Kidney epithelial cell (primary cell): ENCODE measurements around the gene NRSN2. TPM values are rescaled to one million over a fixed set of nuclear protein-coding genes. Genes with fewer than 3 reads are reported as not detected.

Experiments used
- DNase-seq: peaks from one replicate; pipeline ENCODE4 v3.0.0-alpha.2; 2010; ENCODE audit warnings: low read depth
- H3K27me3 ChIP-seq: 2 replicates; pipeline ENCODE4 v1.6.0; 2011; ENCODE audit warnings: low read length; ENCODE audit not compliant: control insufficient read depth, insufficient read depth
- H3K36me3 ChIP-seq: 2 replicates; pipeline ENCODE4 v1.5.1; 2011; ENCODE audit warnings: low read length; ENCODE audit not compliant: control insufficient read depth, insufficient read depth
- H3K4me3 ChIP-seq: 2 replicates; pipeline ENCODE4 v1.5.1; 2011; ENCODE audit warnings: low read depth, mild to moderate bottlenecking, control low read depth, low read length
- total RNA-seq: library from RNA; depleted of rRNA; stranded (reverse); fragments of >200 nt; gene quantifications from 2 replicates; pipeline ENCODE4 v1.2.3, GENCODE V29; 2015
- TF ChIP-seq, protein P1 (sequence below): IDR thresholded peaks from 2 replicates; pipeline ENCODE4 v1.5.1; 2011; ENCODE audit warnings: mild to moderate bottlenecking, moderate library complexity, low read length, control low read depth, inconsistent platforms; ENCODE audit not compliant: insufficient read depth, poor library complexity, severe bottlenecking

The NRSN2 gene
- total RNA-seq, 1 donor from 2014 or later = 36.9 TPM

DNA sequence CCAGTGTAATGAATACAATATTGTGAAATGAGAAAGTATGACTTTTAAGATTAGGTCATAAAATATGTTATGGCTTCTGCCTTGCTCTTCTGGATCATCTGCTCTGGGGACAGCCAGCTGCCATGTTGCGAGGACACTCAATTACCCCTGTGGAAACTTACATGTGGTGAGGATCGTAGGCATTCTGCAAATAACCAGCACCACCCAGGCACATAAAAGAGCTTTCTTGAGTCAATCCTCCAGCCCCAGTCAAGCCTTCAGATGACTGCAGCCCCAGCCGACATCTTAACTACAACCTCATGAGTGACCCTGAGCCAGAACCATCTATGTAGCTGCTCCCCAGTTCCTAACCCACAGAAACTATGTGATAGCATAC is 56.7 kb downstream of the NRSN2 start:
- Histone ChIP-seq H3K36me3 (peaks cover 1% of the 10 kb centered on the region), H3K27me3 (no peaks in the 10 kb centered on the region), H3K4me3 (no peak overlapping the region)
- DNase-seq = no peak
- TF ChIP-seq, protein P1, sequence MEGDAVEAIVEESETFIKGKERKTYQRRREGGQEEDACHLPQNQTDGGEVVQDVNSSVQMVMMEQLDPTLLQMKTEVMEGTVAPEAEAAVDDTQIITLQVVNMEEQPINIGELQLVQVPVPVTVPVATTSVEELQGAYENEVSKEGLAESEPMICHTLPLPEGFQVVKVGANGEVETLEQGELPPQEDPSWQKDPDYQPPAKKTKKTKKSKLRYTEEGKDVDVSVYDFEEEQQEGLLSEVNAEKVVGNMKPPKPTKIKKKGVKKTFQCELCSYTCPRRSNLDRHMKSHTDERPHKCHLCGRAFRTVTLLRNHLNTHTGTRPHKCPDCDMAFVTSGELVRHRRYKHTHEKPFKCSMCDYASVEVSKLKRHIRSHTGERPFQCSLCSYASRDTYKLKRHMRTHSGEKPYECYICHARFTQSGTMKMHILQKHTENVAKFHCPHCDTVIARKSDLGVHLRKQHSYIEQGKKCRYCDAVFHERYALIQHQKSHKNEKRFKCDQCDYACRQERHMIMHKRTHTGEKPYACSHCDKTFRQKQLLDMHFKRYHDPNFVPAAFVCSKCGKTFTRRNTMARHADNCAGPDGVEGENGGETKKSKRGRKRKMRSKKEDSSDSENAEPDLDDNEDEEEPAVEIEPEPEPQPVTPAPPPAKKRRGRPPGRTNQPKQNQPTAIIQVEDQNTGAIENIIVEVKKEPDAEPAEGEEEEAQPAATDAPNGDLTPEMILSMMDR = no peak

DNA sequence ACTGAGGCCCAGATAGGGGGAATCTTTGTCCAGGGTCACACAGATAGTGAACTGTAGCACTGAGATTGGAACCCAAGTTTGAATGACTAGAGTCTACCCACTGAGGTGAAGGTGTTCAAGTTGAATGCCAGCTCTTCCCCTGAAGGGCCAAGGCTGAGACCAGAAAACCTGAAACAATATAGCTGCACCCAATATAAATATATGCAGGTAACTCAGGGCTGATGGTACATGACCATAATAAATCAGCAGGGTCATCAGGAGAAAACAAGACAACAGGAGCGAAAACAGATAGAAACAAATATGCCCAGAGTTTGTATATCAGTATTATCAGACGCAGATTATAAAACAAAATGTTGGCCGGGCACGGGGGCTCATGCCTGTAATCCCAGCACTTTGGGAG is 57.2 kb downstream of the NRSN2 start:
- TF ChIP-seq, protein P1 = no peak
- DNase-seq = no peak
- Histone ChIP-seq H3K4me3 (no peak overlapping the region), H3K36me3 (no peaks in the 10 kb centered on the region), H3K27me3 (no peaks in the 10 kb centered on the region)

Other genes starting within 250 kb of the NRSN2 start
- gene DEFB126, start 204.5 kb upstream of the NRSN2 start, total RNA-seq = not detected in 2 replicates
- gene DEFB127, start 189.7 kb upstream of the NRSN2 start, total RNA-seq = not detected in 2 replicates
- not detected in 2 replicates for gene DEFB128, start 157.4 kb upstream of the NRSN2 start, total RNA-seq
- not detected in 2 replicates for gene DEFB129, start 119.9 kb upstream of the NRSN2 start, total RNA-seq
- gene DEFB132, start 89.4 kb upstream of the NRSN2 start, total RNA-seq = not detected in 2 replicates
- 8.0 and 8.1 TPM in 2 replicates for gene C20orf96, start 56.4 kb upstream of the NRSN2 start, total RNA-seq
- 16.1 and 23.3 TPM in 2 replicates for gene ZCCHC3, start 49.5 kb upstream of the NRSN2 start, total RNA-seq
- gene SOX12, start 21.6 kb upstream of the NRSN2 start, total RNA-seq = 10.2 and 13.1 TPM in 2 replicates
- 409 and 519 TPM in 2 replicates for gene TRIB3, start 33.6 kb downstream of the NRSN2 start, total RNA-seq
- 292 and 371 TPM in 2 replicates for gene RBCK1, start 61.2 kb downstream of the NRSN2 start, total RNA-seq
- 38.5 and 40.7 TPM in 2 replicates for gene TBC1D20, start 115.4 kb downstream of the NRSN2 start, total RNA-seq
- 199 and 228 TPM in 2 replicates for gene CSNK2A1, start 196.7 kb downstream of the NRSN2 start, total RNA-seq